GM23338 (cell line): ENCODE results near the gene SHOX.

Experiments used
- CTCF ChIP-seq, 2 experiments: fragments of 200-600 bp in 1 of 2; sonication (generic) in 1 of 2; conservative IDR thresholded peaks; 2 replicates each; pipeline versions ENCODE4 v1.5.1 to v1.6.1; 2016 to 2017; ENCODE audit warnings: antibody characterized with exemption in 2 of 2, low read depth in 2 of 2, mild to moderate bottlenecking in 2 of 2, moderate library complexity in 1 of 2
- EZH2 ChIP-seq: fragments of 200-600 bp; sonication (generic); IDR thresholded peaks from one replicate; pipeline ENCODE4 v1.8.0; 2017; ENCODE audit warnings: antibody characterized with exemption, mild to moderate bottlenecking, low read depth; ENCODE audit not compliant: unreplicated experiment
- EZH2phosphoT487 ChIP-seq: fragments of 200-600 bp; sonication (generic); IDR thresholded peaks from one replicate; pipeline ENCODE4 v1.8.1; 2018; ENCODE audit warnings: antibody characterized with exemption; ENCODE audit not compliant: unreplicated experiment
- POLR2AphosphoS5 ChIP-seq: IDR thresholded peaks from 2 replicates; pipeline ENCODE4 v1.6.1; 2016; ENCODE audit warnings: antibody characterized with exemption, low read depth

GRCh38 chrX:639151-639550, 8.6 kb downstream of the SHOX start:
- TF ChIP-seq POLR2AphosphoS5: no peak
- TF ChIP-seq CTCF (conservative IDR thresholded peaks at IDR 0.05; ENCODE audit: low read depth in 2 of 2): no peak
- TF ChIP-seq EZH2phosphoT487: no peak
- TF ChIP-seq EZH2: no peak
